Fibroblast of pulmonary artery (primary cell): ENCODE data around the gene ZNF790.
"Not testable (repeated sequence)": the region's sequence is repeated elsewhere in the genome, so short reads cannot be mapped to it uniquely, and the experiment has no call there.

ENCODE experiments used
- DNase-seq: peaks from one replicate; pipeline ENCODE4 v3.0.0-alpha.2; 2010; ENCODE audit warnings: low read depth
- H3K4me3 ChIP-seq: replicated peaks from 2 replicates; pipeline ENCODE4 v1.5.1; 2011; ENCODE audit warnings: low read depth, mild to moderate bottlenecking, control low read depth, low read length, moderate library complexity
- CTCF ChIP-seq: IDR thresholded peaks from 2 replicates; pipeline ENCODE4 v1.5.1; 2011; ENCODE audit warnings: mild to moderate bottlenecking, control low read depth, low read length, inconsistent platforms; ENCODE audit errors: missing control alignments

ZNF790 gene

GRCh38 chr19:36805364-36805763 is 32.8 kb downstream of the ZNF790 start:
- TF ChIP-seq CTCF, result no peak
- no peak for DNase-seq
- no peak overlapping the region for H3K4me3 ChIP-seq

DNA sequence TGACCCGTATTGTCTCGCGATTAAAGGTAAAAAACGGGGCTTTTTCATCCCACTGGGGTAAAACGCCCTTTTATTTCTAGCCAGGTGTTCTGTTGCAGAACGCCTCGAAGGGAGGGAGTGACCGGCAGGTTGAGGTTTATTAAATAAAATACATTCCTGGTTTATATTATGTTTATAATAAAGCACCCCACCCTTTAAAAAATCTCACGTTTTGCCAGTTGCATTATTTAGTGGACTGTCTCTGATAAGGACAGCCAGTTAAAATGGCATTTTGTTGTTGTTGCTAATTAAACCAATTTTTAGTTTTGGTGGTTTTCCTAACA is 40.4 kb downstream of the ZNF790 start:
- no peak for TF ChIP-seq CTCF
- DNase-seq, result no peak
- H3K4me3 ChIP-seq, result peak overlapping the region; percentile 91

DNA sequence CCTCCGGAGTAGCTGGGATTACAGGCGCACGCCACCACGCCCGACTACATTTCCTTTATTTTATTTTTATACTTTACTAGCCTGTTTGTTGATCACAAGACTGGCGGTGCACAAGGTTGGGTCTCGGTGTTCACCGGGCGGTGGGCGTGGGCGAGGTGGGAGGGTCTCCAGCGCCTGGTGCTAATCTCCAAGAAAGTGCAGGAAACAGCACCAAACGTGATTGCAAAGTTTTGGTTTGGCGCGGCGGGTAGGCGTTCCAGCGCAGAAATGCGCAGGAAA is 41.5 kb downstream of the ZNF790 start:
- TF ChIP-seq CTCF, result no peak
- H3K4me3 ChIP-seq, result peak overlapping the region; percentile 91
- DNase-seq, result no peak

- peak; percentile 16 for DNase-seq
- H3K4me3 ChIP-seq, result not testable (repeated sequence)
Measured at GRCh38 chr19:36791420-36792141, 46.6 kb downstream of the ZNF790 start.

- no peak overlapping the region for H3K4me3 ChIP-seq
- DNase-seq, result no peak
- TF ChIP-seq CTCF, result no peak
Measured at GRCh38 chr19:36775768-36776167, 62.4 kb downstream of the ZNF790 start.

DNA sequence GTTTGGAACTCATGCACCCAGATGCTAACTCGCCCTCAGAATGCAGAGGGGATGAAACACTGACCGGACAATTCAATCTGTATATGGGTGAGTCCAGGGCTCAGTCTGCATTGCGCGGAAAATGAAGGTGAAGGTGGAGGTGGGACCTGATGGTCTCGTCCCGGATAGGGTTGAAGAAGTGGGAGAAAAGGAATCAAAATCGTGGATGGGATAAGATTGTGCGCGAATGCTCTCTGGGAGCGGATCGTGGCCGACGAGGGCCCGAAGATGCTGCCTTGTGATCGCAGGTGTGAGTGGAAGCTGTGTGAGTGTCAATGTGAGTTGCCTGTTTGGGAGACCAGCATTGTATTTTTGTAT is 65.0 kb downstream of the ZNF790 start:
- H3K4me3 ChIP-seq, result peak overlapping the region; percentile 75
- TF ChIP-seq CTCF, result no peak
- DNase-seq, result no peak

GRCh38 chr19:36772311-36773222 is 65.6 kb downstream of the ZNF790 start, which contains the start of gene ZNF850:
Gene ZNF850, minus strand, starts transcription at chr19:36772807. Its CDS starts 10,201 bp downstream, at chr19:36762606.
- peak; percentile 96 for DNase-seq
- peak within 1 kb of the TSS; percentile 75 for H3K4me3 ChIP-seq
- TF ChIP-seq CTCF, result no peak
